ENCODE results near the gene DHRS2.

The DHRS2 gene

DNA sequence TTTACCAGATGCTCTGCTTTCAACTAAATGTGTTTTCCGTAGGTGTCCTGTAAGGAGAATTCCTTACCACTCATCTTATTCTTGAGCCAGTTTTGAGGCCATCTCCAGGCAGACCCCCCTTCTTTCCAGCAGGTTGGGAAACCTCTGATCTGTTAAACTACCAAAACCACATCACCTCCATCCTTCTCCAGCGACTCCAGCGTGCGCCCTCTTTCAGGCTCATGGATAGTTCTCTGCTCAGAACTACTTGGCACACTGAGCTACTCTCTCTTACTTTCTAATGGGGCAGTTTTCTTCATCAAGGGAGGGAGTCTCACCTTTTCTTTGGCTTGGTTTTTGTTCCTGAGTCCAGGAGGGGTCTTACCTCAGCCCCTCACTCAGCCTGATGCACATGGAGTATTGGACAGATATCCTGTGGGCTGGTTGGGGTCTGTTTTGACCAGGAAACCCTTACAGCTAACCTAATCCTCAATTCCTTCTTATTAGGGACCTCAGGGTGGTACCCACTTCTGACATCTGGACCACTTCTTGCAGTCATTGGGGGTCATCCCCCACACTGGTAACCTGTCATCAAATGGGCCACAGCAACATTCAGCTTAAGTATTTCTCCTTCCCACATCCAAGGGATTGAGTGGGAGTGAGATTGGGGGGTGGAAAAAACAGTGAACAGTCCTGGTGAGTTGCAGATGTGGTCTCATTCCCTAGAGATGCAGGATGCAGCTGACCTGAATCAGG, 5.2 kb downstream of the DHRS2 start (continued):
- TF ChIP-seq, protein P1, sequence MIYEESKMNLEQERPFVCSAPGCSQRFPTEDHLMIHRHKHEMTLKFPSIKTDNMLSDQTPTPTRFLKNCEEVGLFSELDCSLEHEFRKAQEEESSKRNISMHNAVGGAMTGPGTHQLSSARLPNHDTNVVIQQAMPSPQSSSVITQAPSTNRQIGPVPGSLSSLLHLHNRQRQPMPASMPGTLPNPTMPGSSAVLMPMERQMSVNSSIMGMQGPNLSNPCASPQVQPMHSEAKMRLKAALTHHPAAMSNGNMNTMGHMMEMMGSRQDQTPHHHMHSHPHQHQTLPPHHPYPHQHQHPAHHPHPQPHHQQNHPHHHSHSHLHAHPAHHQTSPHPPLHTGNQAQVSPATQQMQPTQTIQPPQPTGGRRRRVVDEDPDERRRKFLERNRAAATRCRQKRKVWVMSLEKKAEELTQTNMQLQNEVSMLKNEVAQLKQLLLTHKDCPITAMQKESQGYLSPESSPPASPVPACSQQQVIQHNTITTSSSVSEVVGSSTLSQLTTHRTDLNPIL (CRISPR knock-in tag; IDR thresholded peaks at IDR 0.05; ENCODE audit: low read depth), result no peak
- no peak for TF ChIP-seq TOX (CRISPR knock-in tag; IDR thresholded peaks at IDR 0.05; ENCODE audit: borderline replicate concordance)
- TF ChIP-seq BACH2 (CRISPR knock-in tag; IDR thresholded peaks at IDR 0.05; ENCODE audit: borderline replicate concordance), result no peak

- TF ChIP-seq ZC3H10 (CRISPR knock-in tag; IDR thresholded peaks at IDR 0.05) (no peak), TOX (CRISPR knock-in tag; IDR thresholded peaks at IDR 0.05; ENCODE audit: borderline replicate concordance) (no peak), ZNF565 (CRISPR knock-in tag; conservative IDR thresholded peaks at IDR 0.05; ENCODE audit: low read depth) (no peak), TSHZ2 (CRISPR knock-in tag; IDR thresholded peaks at IDR 0.05) (no peak), PATZ1 (CRISPR knock-in tag; IDR thresholded peaks at IDR 0.05; ENCODE audit: borderline replicate concordance) (no peak), CSRNP3 (CRISPR knock-in tag; IDR thresholded peaks at IDR 0.05) (no peak), ISL1 (CRISPR knock-in tag; IDR thresholded peaks at IDR 0.05) (no peak)
- ATAC-seq, result no peak
Measured at GRCh38 chr14:23641915-23642588, 5.9 kb downstream of the DHRS2 start.

DNA sequence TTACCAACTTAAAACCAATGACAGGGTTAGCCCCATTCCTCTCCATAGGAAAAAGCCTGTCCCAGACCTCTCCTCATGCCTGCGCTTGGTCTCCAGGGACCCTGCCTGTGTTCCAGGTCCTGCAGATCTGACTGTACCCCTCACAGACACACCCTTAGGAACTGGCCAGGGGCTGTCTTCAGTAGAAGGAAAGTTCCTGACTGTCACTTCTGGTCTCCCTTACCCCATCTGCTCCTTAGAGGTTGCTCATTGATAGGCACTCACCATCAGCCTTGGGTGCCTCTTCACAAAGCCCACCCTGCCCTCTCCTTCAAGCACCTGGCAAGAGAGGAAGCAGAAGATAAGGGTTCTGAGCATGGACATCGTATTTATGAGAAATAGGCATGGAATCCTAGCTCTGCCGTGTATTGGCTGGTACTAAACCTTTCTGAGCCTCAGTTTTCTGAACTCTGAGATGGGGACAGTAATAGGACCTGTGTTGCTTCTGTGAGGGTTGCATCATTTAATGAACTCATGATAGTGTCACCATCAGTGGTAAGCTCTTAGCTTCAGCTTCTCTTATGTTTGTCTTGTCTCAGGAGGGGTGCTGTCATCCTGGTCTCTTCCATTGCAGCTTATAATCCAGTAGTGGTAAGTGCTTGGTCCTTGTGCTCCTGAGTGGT, 7.5 kb downstream of the DHRS2 start:
- no peak for ATAC-seq
- TF ChIP-seq CSRNP3 (CRISPR knock-in tag; IDR thresholded peaks at IDR 0.05) (no peak), BACH2 (CRISPR knock-in tag; IDR thresholded peaks at IDR 0.05; ENCODE audit: borderline replicate concordance) (no peak), ESRRG (CRISPR knock-in tag; IDR thresholded peaks at IDR 0.05) (no peak), TCF4 (CRISPR knock-in tag; IDR thresholded peaks at IDR 0.05; ENCODE audit: borderline replicate concordance) (no peak), ZNF70 (CRISPR knock-in tag; IDR thresholded peaks at IDR 0.05) (no peak), ZC3H10 (CRISPR knock-in tag; IDR thresholded peaks at IDR 0.05) (no peak), PATZ1 (CRISPR knock-in tag; IDR thresholded peaks at IDR 0.05; ENCODE audit: borderline replicate concordance) (no peak), OSR1 (CRISPR knock-in tag; IDR thresholded peaks at IDR 0.05) (no peak), PPARA (CRISPR knock-in tag; IDR thresholded peaks at IDR 0.05; ENCODE audit: borderline replicate concordance) (no peak), TSHZ2 (CRISPR knock-in tag; IDR thresholded peaks at IDR 0.05) (no peak), ISL1 (CRISPR knock-in tag; IDR thresholded peaks at IDR 0.05) (no peak), ARNTL (CRISPR knock-in tag; IDR thresholded peaks at IDR 0.05; ENCODE audit: borderline replicate concordance, low read depth) (no peak), ZFP30 (CRISPR knock-in tag; IDR thresholded peaks at IDR 0.05) (no peak), TOX (CRISPR knock-in tag; IDR thresholded peaks at IDR 0.05; ENCODE audit: borderline replicate concordance) (no peak), RARB (CRISPR knock-in tag; IDR thresholded peaks at IDR 0.05) (no peak)
- TF ChIP-seq, protein P1 (CRISPR knock-in tag; IDR thresholded peaks at IDR 0.05; ENCODE audit: low read depth), result no peak

All from SK-N-SH treated with all-trans-retinoic acid at 6 μM for 48 hours (cell line).